Measurements from ENCODE around the gene CNP. TPM values are rescaled to one million over a fixed set of nuclear protein-coding genes. Genes with fewer than 3 reads are reported as not detected.
A peak's percentile ranks its signal among the peaks of the same experiment; 100 is the strongest.

The CNP gene
- total and polyA plus RNA-seq, 10 of the 15 experiments (the other 5 are each of a cell fraction or from before 2014, with no cell fraction given) = 1.8 to 60.7 (median 31.4) TPM

GRCh38 chr17:41917192-41917591 is 49.4 kb upstream of the CNP start:
- FAIRE-seq = no peak
- peak overlapping the region; percentile 98 for H3K4me3 ChIP-seq

GRCh38 chr17:41917679-41918313 is 48.8 kb upstream of the CNP start:
- 6% methylated on average over 26 of the region's 26 CpGs for WGBS (ENCODE audit: insufficient coverage, insufficient replicate concordance, low lambda C conversion rate, missing lambda C conversion rate)
- peak overlapping the region; percentile 98 for H3K4me3 ChIP-seq
- H3K9me3 ChIP-seq (replicated peaks; ENCODE audit: control insufficient read depth, insufficient read depth, low read length) = no peaks in the 10 kb centered on the region
- H3K36me3 ChIP-seq (ENCODE audit: control insufficient read depth in 2 of 2, insufficient read depth in 2 of 2, low read length in 1 of 2) = peaks cover 5 to 10% of the 10 kb centered on the region in 2 experiments
- intact Hi-C loops (cut with micrococcal nuclease; ENCODE audit: unreplicated experiment) (no loop called here), in situ Hi-C loops (cut with MboI) (no loop called here)
- no TSS peak for BruUV-seq (replicated peaks)
- no peaks in the 10 kb centered on the region for H3K27me3 ChIP-seq (replicated peaks in 1 of 2; ENCODE audit: control insufficient read depth in 2 of 2, insufficient read depth in 2 of 2, low read length in 1 of 2)
- H2AFZ ChIP-seq (ENCODE audit: control insufficient read depth, low read depth, low read length) = no peak overlapping the region
- SMC1A ChIA-PET (ENCODE audit: uncharacterized antibody, unreplicated experiment) = interaction anchor here (0.6 to 2.7 kb wide), 6 partner anchors 9 to 78 kb away, joined by 3 to 19 read pairs (median 3); partner anchors contain the start of gene ODAD4
- H3K4me2 ChIP-seq (ENCODE audit: control insufficient read depth, insufficient read depth) = peak overlapping the region; percentile 96
- peak overlapping the region; percentile 86 for H3K27ac ChIP-seq (ENCODE audit: control insufficient read depth, insufficient read depth)
- H3K79me2 ChIP-seq (ENCODE audit: control insufficient read depth, insufficient read depth, low read length) = peaks cover 57% of the 10 kb centered on the region
- peaks cover 19% of the 10 kb centered on the region for H3K4me1 ChIP-seq (ENCODE audit: control insufficient read depth, insufficient read depth, low read length)
- peak; percentile 37 for ATAC-seq
- no peak for FAIRE-seq
- peak overlapping the region; percentile 94 for H3K9ac ChIP-seq (ENCODE audit: control insufficient read depth, insufficient read depth, low read length)
- POLR2A ChIA-PET = interaction anchor here (0.7 to 4.2 kb wide), 9 partner anchors 10 to 1832 kb away, joined by 3 to 52 read pairs (median 4); partner anchors contain the start of genes CNP, DNAJC7 and ODAD4
- H4K20me1 ChIP-seq (ENCODE audit: control insufficient read depth, insufficient read depth) = peaks cover 9% of the 10 kb centered on the region; the same call in 1 of the 2 replicates
- DNase-seq (ENCODE audit: low read depth, low spot score) = no peak
- RAD21 ChIA-PET (ENCODE audit: unreplicated experiment) = interaction anchor here (1.4 to 3.0 kb wide), 7 partner anchors 12 to 196 kb away, joined by 3 to 23 read pairs (median 9); partner anchors contain the start of genes CNP, DNAJC7 and ODAD4
- CTCF ChIA-PET = interaction anchor here (0.6 to 2.1 kb wide), 10 partner anchors 9 to 269 kb away, joined by 3 to 16 read pairs (median 4); partner anchors contain the start of genes DNAJC7 and ODAD4
- TF ChIP-seq BCLAF1 (IDR thresholded peaks at IDR 0.05) (no peak), RBBP5 (conservative IDR thresholded peaks at IDR 0.05) (no peak), HDAC2 (IDR thresholded peaks at IDR 0.05) (no peak), SKIL (IDR thresholded peaks at IDR 0.05; ENCODE audit: low read depth, poor library complexity, severe bottlenecking) (no peak), POLR2A (IDR thresholded peaks at IDR 0.05; ENCODE audit: low read depth, low read length) (peak; percentile 43; the same call in 1 of the 2 replicates), HCFC1 (IDR thresholded peaks at IDR 0.05; ENCODE audit: low read length) (no peak), SMAD1 (IDR thresholded peaks at IDR 0.05; ENCODE audit: low read depth, partially characterized antibody) (peak; percentile 57)

More at GRCh38 chr17:41917192-41917591, 49.4 kb upstream of the CNP start:
- BruUV-seq (replicated peaks) = no TSS peak
- in situ Hi-C loops (cut with MboI) (no loop called here), intact Hi-C loops (cut with micrococcal nuclease; ENCODE audit: unreplicated experiment) (no loop called here)
- SMC1A ChIA-PET (ENCODE audit: uncharacterized antibody, unreplicated experiment) = interaction anchor here (0.7 to 2.7 kb wide), 4 partner anchors 9 to 79 kb away, joined by 3 to 19 read pairs (median 4); partner anchors contain the start of gene ODAD4
- Histone ChIP-seq H3K36me3 (ENCODE audit: control insufficient read depth in 2 of 2, insufficient read depth in 2 of 2, low read length in 1 of 2) (peaks cover 8 to 10% of the 10 kb centered on the region in 2 experiments), H3K9me3 (replicated peaks; ENCODE audit: control insufficient read depth, insufficient read depth, low read length) (no peaks in the 10 kb centered on the region), H3K9ac (ENCODE audit: control insufficient read depth, insufficient read depth, low read length) (peak overlapping the region; percentile 94), H3K4me2 (ENCODE audit: control insufficient read depth, insufficient read depth) (peak overlapping the region; percentile 96), H3K27ac (ENCODE audit: control insufficient read depth, insufficient read depth) (no peak overlapping the region), H3K4me1 (ENCODE audit: control insufficient read depth, insufficient read depth, low read length) (peaks cover 19% of the 10 kb centered on the region), H2AFZ (ENCODE audit: control insufficient read depth, low read depth, low read length) (no peak overlapping the region), H4K20me1 (ENCODE audit: control insufficient read depth, insufficient read depth) (peaks cover 9% of the 10 kb centered on the region; the same call in 1 of the 2 replicates), H3K79me2 (ENCODE audit: control insufficient read depth, insufficient read depth, low read length) (peaks cover 59% of the 10 kb centered on the region), H3K27me3 (replicated peaks in 1 of 2; ENCODE audit: control insufficient read depth in 2 of 2, insufficient read depth in 2 of 2, low read length in 1 of 2) (no peaks in the 10 kb centered on the region)
- CTCF ChIA-PET = interaction anchor here (0.6 to 2.1 kb wide), 8 partner anchors 10 to 270 kb away, joined by 3 to 16 read pairs (median 4); partner anchors contain the start of gene ODAD4
- ATAC-seq (no peak), DNase-seq (ENCODE audit: low read depth, low spot score) (no peak)
- no peak for TF ChIP-seq NR2C2 (IDR thresholded peaks at IDR 0.05; ENCODE audit: borderline replicate concordance, control insufficient read depth, insufficient read length, low read depth)
- RAD21 ChIA-PET (ENCODE audit: unreplicated experiment) = interaction anchor here (1.5 to 3.0 kb wide), 6 partner anchors 12 to 100 kb away, joined by 3 to 23 read pairs (median 10); partner anchors contain the start of genes CNP, DNAJC7 and ODAD4
- 43% methylated on average over 4 of the region's 4 CpGs for WGBS (ENCODE audit: insufficient coverage, insufficient replicate concordance, low lambda C conversion rate, missing lambda C conversion rate)
- POLR2A ChIA-PET = interaction anchor here (0.7 to 4.2 kb wide), 5 partner anchors 11 to 229 kb away, joined by 3 to 52 read pairs (median 4); partner anchors contain the start of genes NKIRAS2 and ODAD4
